Loucy (cell line): Measurements from ENCODE around the gene MEX3B.

Experiments used
- H2AFZ ChIP-seq: fragments of 200-600 bp; sonication (generic); 2 replicates; pipeline ENCODE4 v1.6.0; 2016; ENCODE audit warnings: antibody characterized with exemption, mild to moderate bottlenecking, low read length, moderate library complexity
- H3F3A ChIP-seq: fragments of 200-600 bp; 2 replicates; pipeline ENCODE4 v1.6.0; 2016; ENCODE audit warnings: antibody characterized with exemption, low read depth, mild to moderate bottlenecking
- H3K27me3 ChIP-seq: fragments of 200-600 bp; sonication (generic); 2 replicates; pipeline ENCODE4 v1.6.1; 2014; ENCODE audit warnings: low read length, mild to moderate bottlenecking; ENCODE audit not compliant: insufficient read depth, poor library complexity, severe bottlenecking
- H3K36me3 ChIP-seq: fragments of 200-600 bp; sonication (generic); 2 replicates; pipeline ENCODE4 v1.6.1; 2016; ENCODE audit warnings: low read length; ENCODE audit not compliant: insufficient read depth
- H3K4me1 ChIP-seq: fragments of 200-600 bp; sonication (generic); 2 replicates; pipeline ENCODE4 v1.5.1; 2014; ENCODE audit warnings: low read length, mild to moderate bottlenecking; ENCODE audit not compliant: insufficient read depth, poor library complexity, severe bottlenecking
- H3K4me2 ChIP-seq: fragments of 200-600 bp; sonication (generic); 2 replicates; pipeline ENCODE4 v1.6.0; 2014; ENCODE audit warnings: antibody characterized with exemption, low read length, low read depth, mild to moderate bottlenecking; ENCODE audit not compliant: poor library complexity, severe bottlenecking
- H3K4me3 ChIP-seq: fragments of 200-600 bp; sonication (generic); 2 replicates; pipeline ENCODE4 v1.5.1; 2014; ENCODE audit warnings: low read length, mild to moderate bottlenecking, mixed read lengths; ENCODE audit not compliant: poor library complexity, severe bottlenecking
- H3K79me2 ChIP-seq: fragments of 200-600 bp; sonication (generic); 2 replicates; pipeline ENCODE4 v1.6.1; 2014; ENCODE audit warnings: low read length; ENCODE audit not compliant: insufficient read depth
- H3K9ac ChIP-seq: fragments of 200-600 bp; sonication (generic); 2 replicates; pipeline ENCODE4 v1.6.0; 2014; ENCODE audit warnings: mild to moderate bottlenecking, low read depth, low read length, moderate library complexity; ENCODE audit not compliant: poor library complexity, severe bottlenecking
- H3K9me2 ChIP-seq: fragments of 200-600 bp; sonication (generic); replicated peaks from 2 replicates; pipeline ENCODE4 v1.6.1; 2016; ENCODE audit warnings: low read depth, low read length, mixed read lengths
- H3K9me3 ChIP-seq: fragments of 200-600 bp; sonication (generic); 2 replicates; pipeline ENCODE4 v1.6.1; 2014; ENCODE audit warnings: mild to moderate bottlenecking, antibody characterized with exemption, low read length, low read depth; ENCODE audit not compliant: insufficient read depth
- H4K20me1 ChIP-seq: fragments of 200-600 bp; sonication (generic); 2 replicates; pipeline ENCODE4 v1.6.0; 2014; ENCODE audit warnings: antibody characterized with exemption, low read length, mild to moderate bottlenecking; ENCODE audit not compliant: insufficient read depth, poor library complexity, severe bottlenecking
- CTCF ChIP-seq: fragments of 200-600 bp; sonication (generic); conservative IDR thresholded peaks from 2 replicates; pipeline ENCODE4 v1.5.1; 2014; ENCODE audit warnings: mild to moderate bottlenecking, antibody characterized with exemption, low read length
- EZH2phosphoT487 ChIP-seq: fragments of 200-600 bp; IDR thresholded peaks from 2 replicates; pipeline ENCODE4 v1.6.1; 2018; ENCODE audit warnings: antibody characterized with exemption, mild to moderate bottlenecking, moderate library complexity, borderline replicate concordance

MEX3B gene

GRCh38 chr15:82040390-82040789, 5.4 kb downstream of the MEX3B start:
- Histone ChIP-seq H3K4me1 (peaks cover 9% of the 10 kb centered on the region), H3K79me2 (peaks cover 30% of the 10 kb centered on the region)

GRCh38 chr15:82039871-82040270, 5.9 kb downstream of the MEX3B start:
- Histone ChIP-seq H3K4me1 (peaks cover 8% of the 10 kb centered on the region), H3K4me3 (no peak overlapping the region), H3K9me3 (no peaks in the 10 kb centered on the region)

More at GRCh38 chr15:82040390-82040789, 5.4 kb downstream of the MEX3B start:
- peaks cover 31% of the 10 kb centered on the region for H4K20me1 ChIP-seq
- no peaks in the 10 kb centered on the region for H3K27me3 ChIP-seq
- H2AFZ ChIP-seq: no peak overlapping the region
- H3K9me2 ChIP-seq: no peaks in the 10 kb centered on the region
- no peak overlapping the region for H3K9ac ChIP-seq
- no peak overlapping the region for H3K4me3 ChIP-seq
- no peaks in the 10 kb centered on the region for H3K36me3 ChIP-seq
- H3K9me3 ChIP-seq: no peaks in the 10 kb centered on the region
- no peak overlapping the region for H3K4me2 ChIP-seq
- TF ChIP-seq CTCF (no peak), EZH2phosphoT487 (no peak)
- H3F3A ChIP-seq: 0 out of 2 replicates have a peak, but pooled peaks cover 3% of the 10 kb centered on the region

GRCh38 chr15:82036461-82036860, 9.4 kb downstream of the MEX3B start:
- H3K27me3 ChIP-seq: no peaks in the 10 kb centered on the region
- H3K4me3 ChIP-seq: no peak overlapping the region
- H3K9me3 ChIP-seq: no peaks in the 10 kb centered on the region
- H3K79me2 ChIP-seq: no peaks in the 10 kb centered on the region
- H4K20me1 ChIP-seq: no peaks in the 10 kb centered on the region
- no peak overlapping the region for H3K4me2 ChIP-seq
- H3K9ac ChIP-seq: no peak overlapping the region
- no peak overlapping the region for H2AFZ ChIP-seq
- no peaks in the 10 kb centered on the region for H3K36me3 ChIP-seq
- no peak for TF ChIP-seq CTCF
- no peak for TF ChIP-seq EZH2phosphoT487
- no peaks in the 10 kb centered on the region for H3K4me1 ChIP-seq
- no peaks in the 10 kb centered on the region for H3K9me2 ChIP-seq
- H3F3A ChIP-seq: no peaks in the 10 kb centered on the region

More at GRCh38 chr15:82039871-82040270, 5.9 kb downstream of the MEX3B start:
- Histone ChIP-seq H3F3A (0 out of 2 replicates have a peak, but pooled peaks cover 3% of the 10 kb centered on the region), H4K20me1 (peaks cover 31% of the 10 kb centered on the region), H3K79me2 (peaks cover 25% of the 10 kb centered on the region), H3K9ac (no peak overlapping the region), H3K9me2 (no peaks in the 10 kb centered on the region), H3K4me2 (no peak overlapping the region), H3K27me3 (no peaks in the 10 kb centered on the region), H3K36me3 (no peaks in the 10 kb centered on the region), H2AFZ (no peak overlapping the region)
- TF ChIP-seq CTCF (no peak), EZH2phosphoT487 (no peak)
